Colonic mucosa (tissue), 4 donors: ENCODE data around the gene UBE3B. TPM values are rescaled to one million over a fixed set of nuclear protein-coding genes. Genes with fewer than 3 reads are reported as not detected.

Source experiments
- DNase-seq: peaks from one replicate; pipeline ENCODE4 v3.0.0-alpha.2; 2020
- H3K27ac ChIP-seq: fragments of 200-600 bp; one replicate; pipeline ENCODE4 v1.8.0; 2021
- H3K27me3 ChIP-seq: fragments of 200-600 bp; one replicate; pipeline ENCODE4 v1.8.0; 2021
- H3K36me3 ChIP-seq: fragments of 200-600 bp; one replicate; pipeline ENCODE4 v1.8.0; 2021
- H3K4me1 ChIP-seq: fragments of 200-600 bp; one replicate; pipeline ENCODE4 v1.8.0; 2021; ENCODE audit warnings: mild to moderate bottlenecking
- H3K4me3 ChIP-seq: fragments of 200-600 bp; one replicate; pipeline ENCODE4 v1.8.0; 2021
- H3K9ac ChIP-seq, 2 donors: one replicate each; pipeline ENCODE4 v1.7.0; 2013; ENCODE audit warnings: control low read depth in 2 of 2, low read depth in 2 of 2, low read length in 2 of 2
- H3K9me3 ChIP-seq: fragments of 200-600 bp; one replicate; pipeline ENCODE4 v1.8.0; 2021
- CTCF ChIP-seq: fragments of 200-600 bp; IDR thresholded peaks from one replicate; pipeline ENCODE4 v1.8.0; 2022; ENCODE audit warnings: antibody characterized with exemption, mild to moderate bottlenecking
- intact Hi-C: fragments of 100-400 bp; cut with DNase I; formaldehyde crosslinking; loops from one replicate; pipeline ENCODE4 v1.14.1; 2022
- total RNA-seq, 2 donors: library from RNA; stranded (reverse); fragmentation: NEBNext Ultra II Directional in 1 of 2; extraction: Animal tissue kit (Norgen Biotek cat#: 25700) in 1 of 2; gene quantifications; one replicate each; pipeline ENCODE4 v1.2.1, GENCODE V29; 2021
- donor health status: healthy.
- donor health status: DM: no; HTN: no; CAD: no.
- donor health status: DM: no; HTN: no; CAD: no.

The UBE3B gene
- total RNA-seq, 2 donors from 2014 or later: 44.6 to 52.0 TPM

GRCh38 chr12:109541413-109541726 is 63.9 kb downstream of the UBE3B start:
- H3K36me3 ChIP-seq: no peaks in the 10 kb centered on the region
- no peak for TF ChIP-seq CTCF
- H3K27me3 ChIP-seq: no peaks in the 10 kb centered on the region
- intact Hi-C loops: no loop called here
- H3K4me1 ChIP-seq: no peaks in the 10 kb centered on the region
- H3K27ac ChIP-seq: no peak overlapping the region
- no peak for DNase-seq
- H3K4me3 ChIP-seq: no peak overlapping the region
- H3K9me3 ChIP-seq: no peaks in the 10 kb centered on the region
- H3K9ac ChIP-seq: no peak overlapping the region

GRCh38 chr12:109542014-109542413 is 64.6 kb downstream of the UBE3B start:
- Histone ChIP-seq H3K27ac (no peak overlapping the region), H3K27me3 (no peaks in the 10 kb centered on the region), H3K36me3 (no peaks in the 10 kb centered on the region), H3K4me3 (no peak overlapping the region), H3K9ac (no peak overlapping the region), H3K4me1 (no peaks in the 10 kb centered on the region), H3K9me3 (no peaks in the 10 kb centered on the region)
- intact Hi-C loops: no loop called here
- no peak for DNase-seq
- TF ChIP-seq CTCF: no peak

GRCh38 chr12:109542876-109543275 is 65.4 kb downstream of the UBE3B start:
- Histone ChIP-seq H3K27me3 (no peaks in the 10 kb centered on the region), H3K27ac (no peak overlapping the region), H3K9ac (no peak overlapping the region), H3K4me1 (no peaks in the 10 kb centered on the region), H3K9me3 (no peaks in the 10 kb centered on the region), H3K36me3 (no peaks in the 10 kb centered on the region), H3K4me3 (no peak overlapping the region)
- TF ChIP-seq CTCF: no peak
- no peak for DNase-seq
- intact Hi-C loops: no loop called here

GRCh38 chr12:109544955-109545531 is 67.6 kb downstream of the UBE3B start:
- H3K9me3 ChIP-seq: no peaks in the 10 kb centered on the region
- DNase-seq: no peak
- H3K9ac ChIP-seq: no peak overlapping the region
- no peaks in the 10 kb centered on the region for H3K36me3 ChIP-seq
- no peak overlapping the region for H3K4me3 ChIP-seq
- no peak overlapping the region for H3K27ac ChIP-seq
- intact Hi-C loops: no loop called here
- TF ChIP-seq CTCF: no peak
- H3K4me1 ChIP-seq: no peaks in the 10 kb centered on the region
- no peaks in the 10 kb centered on the region for H3K27me3 ChIP-seq

GRCh38 chr12:109545826-109546225 is 68.4 kb downstream of the UBE3B start:
- intact Hi-C loops: no loop called here
- no peak for DNase-seq
- Histone ChIP-seq H3K36me3 (no peaks in the 10 kb centered on the region), H3K4me1 (no peaks in the 10 kb centered on the region), H3K9ac (no peak overlapping the region), H3K9me3 (no peaks in the 10 kb centered on the region), H3K27ac (no peak overlapping the region), H3K4me3 (no peak overlapping the region), H3K27me3 (no peaks in the 10 kb centered on the region)
- TF ChIP-seq CTCF: no peak

- Histone ChIP-seq H3K36me3 (no peaks in the 10 kb centered on the region), H3K9ac (no peak overlapping the region), H3K27ac (no peak overlapping the region), H3K27me3 (no peaks in the 10 kb centered on the region), H3K9me3 (no peaks in the 10 kb centered on the region), H3K4me1 (no peaks in the 10 kb centered on the region), H3K4me3 (no peak overlapping the region)
- intact Hi-C loops: no loop called here
- no peak for TF ChIP-seq CTCF
- no peak for DNase-seq
Measured at GRCh38 chr12:109547286-109547685, 69.9 kb downstream of the UBE3B start.
